T-helper 1 cell treated with Interleukin-12 subunit alpha and Interleukin-12 subunit beta and Interleukin-4 antibody, amounts not matched to agents 30 ng/mL and 1 ng/mL, for 36 hours (primary cell): ENCODE measurements around the gene SDR9C7. TPM values are rescaled to one million over a fixed set of nuclear protein-coding genes. Genes with fewer than 3 reads are reported as not detected.
"Not testable (repeated sequence)": the region's sequence is repeated elsewhere in the genome, so short reads cannot be mapped to it uniquely, and the experiment has no call there.

Experiments used
- intact Hi-C: fragments of 100-400 bp; cut with micrococcal nuclease; formaldehyde crosslinking; loops from one replicate; pipeline ENCODE4 v1.15.1; 2024
- total RNA-seq: library from RNA; stranded (reverse); gene quantifications from 2 replicates; pipeline ENCODE4 v1.2.3, GENCODE V29; 2022

The SDR9C7 gene
- total RNA-seq, result not detected in 2 replicates

DNA sequence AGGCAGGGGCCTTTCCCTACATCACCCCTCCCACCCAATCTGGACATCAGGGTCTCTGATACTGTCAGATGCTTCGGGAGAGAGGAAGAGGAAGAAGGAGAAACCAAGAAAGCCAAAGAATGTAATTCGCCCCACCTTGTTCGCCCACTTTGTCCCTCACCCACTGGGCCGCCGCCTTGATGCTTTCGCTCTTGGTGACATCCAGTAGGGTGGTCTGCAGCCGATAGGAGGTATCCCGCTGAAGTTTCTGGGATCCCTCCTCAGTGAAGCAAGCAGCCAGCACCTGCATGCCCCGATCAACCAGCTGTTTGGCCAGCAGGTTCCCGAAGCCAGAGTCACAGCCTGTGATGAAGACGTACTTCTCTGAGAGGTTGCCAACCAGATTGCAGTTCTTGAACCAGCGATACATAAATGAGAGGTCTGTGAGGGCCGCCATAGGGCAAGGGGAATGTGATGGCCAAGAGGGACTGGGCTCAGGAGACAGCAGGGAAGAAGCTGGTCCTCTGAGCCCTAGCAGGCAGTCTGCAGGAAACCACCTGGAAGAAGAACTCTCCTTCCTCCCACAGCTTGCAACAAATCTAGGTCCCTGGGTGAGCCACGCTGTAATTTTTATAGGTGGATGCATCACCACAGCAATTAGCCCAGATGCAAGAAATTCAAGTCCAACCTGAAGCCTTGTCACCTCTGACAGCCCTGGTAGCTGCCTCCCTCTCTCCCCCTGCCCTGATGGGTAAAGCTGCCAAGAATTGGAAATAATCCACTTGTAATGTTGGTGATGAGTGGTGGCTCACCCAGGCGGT lies at the start of gene SDR9C7:
TSS of gene SDR9C7 (minus strand) at position 583 of the 800 bp plus-strand sequence. CDS start at position 436, 147 bp downstream.
- intact Hi-C loops, result no loop called here

- intact Hi-C loops, result no loop called here
Observed at GRCh38 chr12:56983386-56983785, 49.2 kb upstream of the SDR9C7 start.

GRCh38 chr12:56982578-56983236 lies 48.5 kb upstream of the SDR9C7 start:
- intact Hi-C loops, result not testable (repeated sequence)

DNA sequence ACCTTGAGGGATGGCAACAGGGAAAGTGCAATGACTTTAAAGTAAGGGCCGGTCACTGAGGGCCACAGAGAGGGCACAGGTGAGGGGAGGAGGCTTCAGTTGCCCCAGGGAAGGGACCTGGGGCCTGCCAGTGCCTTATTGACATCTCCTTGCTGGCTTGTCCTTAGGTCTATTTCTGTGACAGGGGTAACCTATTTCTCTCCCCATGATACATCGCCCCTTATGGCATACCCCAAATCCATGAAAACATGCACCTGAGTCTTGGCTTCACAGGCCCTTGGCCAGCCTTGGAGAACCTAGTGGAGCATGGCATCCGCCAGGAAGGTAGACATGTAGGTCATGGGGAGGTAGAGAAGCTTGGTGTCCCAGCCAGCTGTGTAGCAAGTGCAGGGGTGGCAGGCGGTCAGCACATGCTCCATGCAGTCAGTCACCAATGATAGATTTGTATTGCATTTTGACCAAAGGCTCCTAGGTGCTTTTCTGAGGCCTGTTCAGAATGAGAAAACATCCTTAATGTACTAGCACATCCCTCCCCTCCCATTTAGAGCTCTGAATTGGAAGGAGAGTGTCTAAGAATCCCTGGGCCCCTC lies 46.8 kb upstream of the SDR9C7 start:
- intact Hi-C loops, result no loop called here

DNA sequence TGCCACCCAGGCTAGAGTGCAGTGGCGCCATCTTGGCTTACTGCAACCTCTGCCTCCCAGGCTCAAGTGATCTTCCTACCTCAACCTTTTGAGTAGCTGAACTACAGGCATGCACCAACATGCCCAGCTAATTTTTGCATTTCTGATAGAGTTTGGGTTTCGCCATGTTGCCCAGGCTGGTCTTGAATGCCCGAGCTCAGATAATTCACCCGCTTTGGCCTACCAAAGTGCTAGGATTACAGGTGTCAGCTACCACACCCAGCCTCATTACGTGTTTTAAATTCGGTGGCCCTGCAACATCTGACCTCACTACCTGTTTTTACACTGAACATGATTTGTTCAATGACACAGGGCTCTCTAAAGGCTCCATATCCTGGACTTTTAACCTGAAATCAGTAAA lies 46.1 kb upstream of the SDR9C7 start:
- intact Hi-C loops, result no loop called here

DNA sequence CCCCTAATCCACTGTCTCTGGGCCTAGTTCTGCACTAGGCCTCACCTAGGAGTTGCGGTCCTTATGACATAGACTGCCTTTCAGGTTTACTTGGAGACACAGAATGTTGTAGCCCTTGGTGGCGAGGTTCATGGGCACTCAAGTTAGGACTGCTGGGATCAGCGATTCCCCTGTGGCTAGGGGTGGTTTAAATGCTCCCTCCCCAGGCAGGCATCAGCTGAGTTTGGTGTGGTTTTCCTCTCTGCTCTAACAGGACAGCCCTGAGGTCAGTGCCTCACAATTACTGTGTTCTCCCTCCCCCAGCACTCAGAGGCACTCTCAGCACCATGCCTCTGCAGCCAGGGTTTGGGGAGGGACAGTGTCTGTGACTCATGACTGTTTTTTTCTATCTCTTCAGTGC lies 45.4 kb upstream of the SDR9C7 start:
- intact Hi-C loops, result no loop called here

- intact Hi-C loops, result no loop called here
Observed at GRCh38 chr12:56978397-56979138, 44.4 kb upstream of the SDR9C7 start.

DNA sequence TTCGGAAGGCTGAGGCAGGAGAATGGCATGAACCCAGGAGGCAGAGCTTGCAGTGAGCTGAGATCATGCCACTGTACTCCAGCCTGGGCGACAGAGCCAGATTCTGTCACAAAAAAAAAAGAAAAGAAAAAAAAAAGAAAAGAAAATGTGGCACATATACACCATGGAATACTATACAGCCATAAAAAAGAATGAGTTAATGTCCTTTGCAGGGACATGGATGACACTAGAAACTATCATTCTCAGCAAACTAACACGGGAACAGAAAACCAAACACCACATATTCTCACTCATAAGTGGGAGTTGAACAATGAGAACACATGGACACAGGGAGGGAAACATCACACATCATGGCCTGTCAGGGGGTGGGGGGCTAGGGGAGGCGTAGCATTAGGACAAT lies 43.2 kb upstream of the SDR9C7 start:
- intact Hi-C loops, result not testable (repeated sequence)

DNA sequence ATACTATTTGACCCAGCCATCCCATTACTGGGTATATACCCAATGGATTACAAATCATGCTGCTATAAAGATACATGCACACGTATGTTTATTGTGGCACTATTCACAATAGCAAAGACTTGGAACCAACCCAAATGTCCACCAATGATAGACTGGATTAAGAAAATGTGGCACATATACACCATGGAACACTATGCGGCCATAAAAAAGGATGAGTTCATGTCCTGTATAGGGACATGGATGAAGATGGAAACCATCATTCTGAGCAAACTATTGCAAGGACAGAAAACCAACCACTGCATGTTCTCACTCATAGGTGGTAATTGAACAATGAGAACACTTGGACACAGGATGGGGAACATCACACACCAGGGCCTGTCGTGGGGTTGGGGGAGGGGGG lies 40.0 kb upstream of the SDR9C7 start:
- intact Hi-C loops, result not testable (repeated sequence)

DNA sequence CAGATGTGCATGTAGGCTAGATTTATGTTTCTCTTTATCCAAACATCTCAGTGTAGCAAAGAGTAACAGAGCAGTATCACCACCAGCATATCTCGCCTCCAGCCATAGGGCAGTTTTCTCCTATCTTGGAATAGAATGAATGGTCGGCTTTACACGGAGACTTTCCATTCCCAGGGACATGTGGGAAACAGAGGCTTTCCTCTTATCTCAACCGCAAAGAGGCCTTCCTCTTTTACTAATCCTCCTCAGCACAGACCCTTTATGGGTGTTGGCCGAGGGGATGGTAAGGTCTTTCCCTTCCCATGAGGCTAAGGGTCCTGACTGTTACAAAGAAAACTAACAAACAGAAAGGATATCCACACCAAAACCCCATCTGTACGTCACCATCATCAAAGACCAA lies 34.7 kb upstream of the SDR9C7 start:
- intact Hi-C loops, result not testable (repeated sequence)

DNA sequence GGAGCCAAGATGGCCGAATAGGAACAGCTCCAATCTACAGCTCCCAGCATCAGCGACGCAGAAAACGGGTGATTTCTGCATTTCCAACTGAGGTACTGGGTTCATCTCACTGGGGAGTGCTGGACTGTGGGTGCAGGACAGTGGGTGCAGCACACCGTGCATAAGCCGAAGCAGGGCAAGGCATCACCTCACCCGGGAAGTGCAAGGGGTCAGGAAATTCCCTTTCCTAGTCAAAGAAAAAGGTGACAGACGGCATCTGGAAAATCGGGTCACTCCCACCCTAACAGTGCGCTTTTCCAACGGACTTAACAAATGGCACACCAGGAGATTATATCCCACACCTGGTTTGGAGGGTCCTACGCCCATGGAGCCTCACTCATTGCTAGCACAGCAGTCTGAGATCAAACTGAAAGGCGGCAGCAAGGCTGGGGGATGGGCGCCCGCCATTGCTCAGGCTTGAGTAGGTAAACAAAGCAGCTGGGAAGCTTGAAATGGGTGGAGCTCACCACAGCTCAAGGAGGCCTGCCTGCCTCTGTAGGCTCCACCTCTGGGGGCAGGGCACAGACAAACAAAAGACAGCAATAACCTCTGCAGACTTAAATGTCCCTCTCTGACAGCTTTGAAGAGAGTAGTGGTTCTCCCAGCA lies 31.9 kb upstream of the SDR9C7 start:
- intact Hi-C loops, result not testable (repeated sequence)

GRCh38 chr12:56965124-56965523 lies 30.9 kb upstream of the SDR9C7 start:
- intact Hi-C loops, result not testable (repeated sequence)

DNA sequence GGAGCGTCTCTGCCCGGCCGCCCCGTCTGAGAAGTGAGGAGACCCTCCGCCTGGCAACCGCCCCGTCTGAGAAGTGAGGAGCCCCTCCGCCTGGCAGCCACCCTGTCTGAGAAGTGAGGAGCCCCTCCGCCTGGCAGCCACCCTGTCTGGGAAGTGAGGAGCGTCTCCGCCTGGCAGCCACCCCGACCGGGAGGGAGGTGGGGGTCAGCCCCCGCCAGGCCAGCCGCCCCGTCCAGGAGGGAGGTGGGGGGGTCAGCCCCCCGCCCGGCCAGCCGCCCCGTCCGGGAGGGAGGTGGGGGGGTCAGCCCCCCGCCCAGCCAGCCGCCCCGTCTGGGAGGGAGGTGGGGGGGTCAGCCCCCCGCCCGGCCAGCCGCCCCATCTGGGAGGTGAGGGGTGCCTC lies 29.3 kb upstream of the SDR9C7 start:
- intact Hi-C loops, result not testable (repeated sequence)

GRCh38 chr12:56962247-56962646 lies 28.0 kb upstream of the SDR9C7 start:
- intact Hi-C loops, result not testable (repeated sequence)

GRCh38 chr12:56958422-56958821 lies 24.2 kb upstream of the SDR9C7 start:
- intact Hi-C loops, result no loop called here

DNA sequence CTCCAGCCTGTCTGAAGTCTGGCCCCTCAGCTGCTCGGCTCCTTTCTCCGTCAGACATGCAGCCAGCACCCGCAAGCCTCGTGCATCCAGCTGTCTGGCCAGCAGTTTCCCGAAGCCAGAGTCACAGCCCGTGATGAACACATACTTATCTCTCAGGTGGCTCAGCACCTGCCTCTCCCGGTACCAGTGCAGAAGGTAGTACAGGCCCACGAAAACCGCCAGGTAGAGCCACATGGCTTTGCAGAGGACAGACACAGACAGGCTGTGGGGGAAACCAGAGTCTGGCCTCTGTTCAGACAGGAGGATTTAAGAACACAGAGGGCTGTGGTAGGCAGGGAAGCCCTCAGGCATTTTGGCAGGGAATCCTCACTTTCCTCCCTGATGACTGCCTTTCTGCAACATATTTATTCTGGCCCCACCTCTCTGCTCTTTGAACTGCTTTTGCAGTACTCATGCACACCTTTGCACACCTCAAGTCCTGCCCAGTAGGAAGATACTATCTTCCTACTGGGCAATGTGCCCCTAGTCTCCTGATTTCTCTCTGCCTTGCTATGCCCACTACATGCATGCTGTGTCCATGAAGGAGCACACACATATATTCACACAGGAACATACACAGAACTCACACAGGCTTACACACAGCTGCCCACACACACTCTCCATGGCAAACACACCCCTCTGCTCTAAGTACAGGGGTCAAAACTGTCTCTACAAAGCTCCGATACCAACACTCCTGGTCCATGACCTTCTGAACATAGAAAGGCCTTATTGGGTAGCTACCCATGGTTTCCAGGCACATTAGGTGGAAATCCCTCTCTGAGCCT lies 23.2 kb upstream of the SDR9C7 start, which contains the start of gene RDH16:
TSS of gene RDH16 (minus strand) at position 380 of the 824 bp plus-strand sequence. CDS start at position 234, 146 bp downstream.
- intact Hi-C loops, result no loop called here

DNA sequence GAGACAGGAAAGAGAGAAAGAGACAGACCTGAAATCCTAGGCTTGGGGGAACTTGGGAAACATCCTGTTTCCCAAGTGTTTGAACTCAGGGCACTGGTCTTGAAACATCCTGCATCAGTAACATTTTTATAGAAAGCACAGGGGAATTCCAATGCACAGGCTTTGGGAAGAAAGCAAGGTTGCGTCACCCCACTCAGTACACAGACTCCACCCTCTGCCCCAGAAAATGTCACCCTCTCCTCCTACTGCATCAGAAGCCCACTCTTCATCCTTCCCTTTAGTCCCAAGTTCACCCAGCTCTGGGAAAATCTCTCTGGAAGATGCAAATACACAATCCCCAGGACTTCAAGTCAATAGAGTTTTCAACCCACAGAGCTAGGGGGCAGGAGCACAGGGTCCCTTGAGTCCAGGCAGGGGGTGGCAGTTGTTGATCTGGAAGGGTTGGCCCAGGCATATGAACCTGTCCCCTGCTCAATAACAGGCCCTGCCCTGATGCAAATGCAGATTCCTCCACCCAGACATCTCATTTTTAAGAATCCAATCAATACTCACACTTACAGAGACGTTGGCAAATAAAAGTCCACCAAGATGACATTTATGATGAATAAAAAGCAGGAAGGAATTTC lies 21.5 kb upstream of the SDR9C7 start:
- intact Hi-C loops, result no loop called here

DNA sequence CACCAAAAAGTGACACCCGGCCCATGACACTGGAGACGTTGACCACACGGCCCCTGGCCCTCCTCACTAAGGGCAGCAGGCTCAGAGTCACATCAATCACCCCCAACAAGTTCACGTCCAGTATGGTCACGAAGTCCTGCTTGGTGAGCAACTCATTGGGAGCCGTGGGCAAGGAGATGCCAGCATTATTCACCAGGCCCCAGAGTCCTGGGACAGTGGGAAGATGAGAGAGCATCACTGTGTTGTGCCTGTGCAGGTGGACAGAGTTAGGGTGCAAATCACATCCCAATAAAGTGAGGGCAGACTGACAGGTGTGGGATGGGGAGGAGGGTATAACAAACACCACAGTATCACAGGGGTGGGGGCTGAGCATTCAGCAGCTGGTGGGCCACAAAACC lies 20.7 kb upstream of the SDR9C7 start:
- intact Hi-C loops, result no loop called here

GRCh38 chr12:56954057-56954957 lies 20.1 kb upstream of the SDR9C7 start:
- intact Hi-C loops, result no loop called here
